Stimulated activated naive CD8-positive, alpha-beta T cell treated with anti-CD3 and anti-CD28 coated beads, Interleukin-15, Interleukin-2, amounts not matched to agents 100 U/mL and 50 U/mL, for 24 hours (primary cell): ENCODE results near the gene LMOD1.
"Not testable (repeated sequence)": the region's sequence is repeated elsewhere in the genome, so short reads cannot be mapped to it uniquely, and the experiment has no call there.

ENCODE experiments used
- ATAC-seq: fragments of 150-1000 bp; cut with Tn5 transposase; one replicate; pipeline ENCODE4 v1.10.0; 2021
- DNase-seq: peaks from one replicate; pipeline ENCODE4 v3.0.0; 2021

The LMOD1 gene

DNA sequence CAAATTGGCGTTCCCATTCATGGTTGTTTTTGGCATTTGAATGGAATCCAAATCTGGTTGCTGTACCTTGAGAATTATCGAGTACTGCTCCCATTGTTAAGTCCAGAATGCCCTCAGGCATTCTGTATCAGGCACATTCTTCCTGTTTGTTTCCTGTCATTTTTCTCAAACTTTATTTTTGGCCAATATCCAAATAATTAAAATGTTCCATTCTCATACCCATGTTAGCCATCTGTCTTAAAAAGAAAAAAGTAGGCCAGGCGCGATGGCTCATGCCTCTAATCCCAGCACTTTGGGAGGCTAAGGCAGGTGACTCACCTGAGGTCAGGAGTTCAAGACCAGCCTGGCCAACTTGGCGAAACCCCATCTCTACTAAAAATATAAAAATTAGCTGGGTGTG, 86.9 kb downstream of the LMOD1 start:
- DNase-seq (no peak), ATAC-seq (no peak)

DNA sequence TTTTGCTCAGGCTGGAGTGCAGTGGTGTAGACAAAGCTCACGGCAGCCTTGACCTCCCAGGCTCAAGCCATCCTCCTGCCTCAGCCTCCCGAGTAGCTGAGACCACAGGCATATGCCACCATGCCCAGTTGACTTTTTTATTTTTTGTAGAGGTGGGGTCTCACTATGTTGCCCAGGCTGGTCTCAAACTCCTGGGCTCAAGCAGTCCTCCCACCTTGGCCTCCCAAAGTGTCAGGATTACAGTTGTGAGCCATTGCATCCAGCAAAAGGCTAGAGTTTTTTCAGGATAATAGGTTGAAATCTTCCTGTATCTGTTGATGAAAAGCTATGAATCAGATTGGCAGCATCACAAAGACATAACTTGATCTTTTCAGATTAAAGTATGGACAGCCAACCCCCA, 89.6 kb downstream of the LMOD1 start:
- ATAC-seq, DNase-seq: not testable (repeated sequence)

DNA sequence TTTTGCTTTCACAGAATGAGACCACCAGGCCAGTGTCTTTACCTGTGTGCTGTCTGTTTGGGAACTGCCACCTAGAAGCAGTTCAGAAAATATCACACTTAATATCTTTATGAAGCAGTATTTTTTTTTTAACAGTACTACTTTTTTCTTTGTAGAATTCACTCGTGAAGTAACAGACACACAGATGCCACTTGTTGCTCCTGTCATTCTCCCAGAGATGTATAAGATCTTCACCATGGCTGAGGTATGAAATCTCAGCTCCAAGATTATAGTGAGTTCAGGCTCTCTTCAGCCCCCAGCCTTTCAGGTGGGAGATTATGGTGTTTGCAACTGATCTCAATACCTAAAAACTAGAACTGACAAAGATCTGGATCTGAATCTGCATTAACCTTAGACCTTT, 94.4 kb downstream of the LMOD1 start:
- DNase-seq (no peak), ATAC-seq (no peak)

DNA sequence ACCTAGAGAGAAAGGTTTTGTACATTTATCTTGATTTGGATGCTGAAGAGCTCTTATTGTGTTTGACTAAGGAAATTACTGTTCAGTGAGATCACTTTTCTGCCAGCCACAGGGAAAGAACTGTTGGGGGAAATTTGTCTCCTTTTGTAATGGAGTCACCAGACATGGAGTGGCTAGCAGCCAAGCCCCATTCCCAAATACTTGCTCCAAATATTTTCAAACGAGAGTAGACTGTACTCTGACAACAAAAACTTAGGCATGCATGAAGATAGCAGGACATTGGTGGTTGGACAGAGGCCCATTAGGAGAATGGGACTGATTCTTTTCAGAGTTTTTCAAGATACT, 96.3 kb downstream of the LMOD1 start:
- no peak for ATAC-seq
- DNase-seq = no peak

DNA sequence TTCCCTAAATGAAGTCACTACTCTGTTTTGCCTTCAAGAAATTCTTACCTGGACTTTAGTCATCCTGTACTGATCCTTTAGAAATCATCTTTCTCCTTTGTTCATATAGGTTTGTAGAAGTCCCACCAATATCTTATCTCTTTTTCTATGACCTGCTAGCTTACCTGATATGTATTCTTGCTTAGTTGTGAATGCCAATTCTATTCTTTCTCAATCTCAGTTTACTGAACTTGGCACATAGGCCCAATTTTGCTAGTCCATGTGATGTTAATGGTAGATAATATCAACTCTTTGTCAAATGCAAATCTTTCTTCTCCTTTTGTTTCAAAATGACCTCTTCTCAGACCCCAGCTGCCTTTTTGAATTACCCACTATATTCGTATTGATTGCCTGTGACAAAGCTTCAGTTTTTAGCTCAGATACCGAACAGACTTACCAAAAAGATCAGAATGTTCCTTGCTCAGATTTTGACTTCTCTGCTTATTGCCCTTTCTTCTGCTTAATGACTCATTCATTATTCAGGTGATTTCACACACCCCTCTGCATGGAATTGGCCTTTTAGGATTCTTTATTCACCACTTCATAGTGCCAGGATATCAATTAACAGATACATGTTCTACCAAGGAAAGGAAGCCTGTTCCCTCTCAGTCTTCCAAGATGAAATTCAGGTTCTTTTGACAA, 96.8 kb downstream of the LMOD1 start:
- DNase-seq (no peak), ATAC-seq (no peak)

DNA sequence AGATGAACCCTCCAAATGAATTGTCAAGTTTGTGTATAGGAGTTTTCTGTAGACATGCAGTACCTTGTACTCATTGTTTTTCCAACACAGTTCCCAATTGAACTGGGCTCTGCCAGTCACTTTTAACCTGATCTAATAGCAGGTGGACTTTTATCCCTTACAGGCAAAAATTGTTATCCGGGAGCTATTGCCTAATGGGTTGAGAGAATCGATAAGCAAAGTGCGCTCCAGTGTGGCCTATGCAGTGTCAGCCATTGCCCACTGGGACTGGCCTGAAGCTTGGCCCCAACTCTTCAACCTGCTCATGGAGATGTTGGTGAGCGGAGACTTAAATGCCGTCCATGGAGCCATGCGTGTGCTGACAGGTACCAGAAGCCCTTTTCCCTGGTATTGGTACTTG, 98.1 kb downstream of the LMOD1 start:
- no peak for DNase-seq
- ATAC-seq = no peak

DNA sequence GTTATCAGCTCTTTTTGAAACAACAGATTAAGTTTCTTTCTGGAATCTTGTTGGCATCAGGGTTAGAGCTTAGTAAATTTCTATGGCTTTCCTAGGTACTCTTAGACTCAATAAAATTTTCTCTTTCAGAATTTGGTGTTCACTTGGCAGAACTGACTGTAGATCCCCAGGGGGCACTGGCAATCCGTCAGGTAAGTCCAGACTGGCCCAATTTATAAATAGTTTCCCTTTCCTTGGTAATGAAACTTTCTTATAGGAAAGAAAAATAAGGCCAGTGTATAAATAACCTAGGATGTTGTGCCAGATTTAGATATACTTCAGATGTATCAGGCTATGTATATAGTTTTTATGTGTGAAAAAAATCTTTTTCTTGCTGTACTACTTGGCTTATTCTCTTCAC, 99.2 kb downstream of the LMOD1 start:
- DNase-seq (no peak), ATAC-seq (no peak)
